Activated CD4-positive, alpha-beta T cell treated with anti-CD3 and anti-CD28 coated beads, Interleukin-2, Interleukin-6, amounts not matched to agents 100 ng/mL and 50 ng/mL, durations not matched to agents 16 hours and 8 hours (primary cell): ENCODE measurements around the gene ASAP2.
A peak's percentile ranks its signal among the peaks of the same experiment; 100 is the strongest.

Source experiments
- DNase-seq: peaks from one replicate; pipeline ENCODE4 v3.0.0-alpha.2; 2020

Gene ASAP2

GRCh38 chr2:9184361-9184760 lies 22.3 kb upstream of the ASAP2 start:
- DNase-seq: no peak

DNA sequence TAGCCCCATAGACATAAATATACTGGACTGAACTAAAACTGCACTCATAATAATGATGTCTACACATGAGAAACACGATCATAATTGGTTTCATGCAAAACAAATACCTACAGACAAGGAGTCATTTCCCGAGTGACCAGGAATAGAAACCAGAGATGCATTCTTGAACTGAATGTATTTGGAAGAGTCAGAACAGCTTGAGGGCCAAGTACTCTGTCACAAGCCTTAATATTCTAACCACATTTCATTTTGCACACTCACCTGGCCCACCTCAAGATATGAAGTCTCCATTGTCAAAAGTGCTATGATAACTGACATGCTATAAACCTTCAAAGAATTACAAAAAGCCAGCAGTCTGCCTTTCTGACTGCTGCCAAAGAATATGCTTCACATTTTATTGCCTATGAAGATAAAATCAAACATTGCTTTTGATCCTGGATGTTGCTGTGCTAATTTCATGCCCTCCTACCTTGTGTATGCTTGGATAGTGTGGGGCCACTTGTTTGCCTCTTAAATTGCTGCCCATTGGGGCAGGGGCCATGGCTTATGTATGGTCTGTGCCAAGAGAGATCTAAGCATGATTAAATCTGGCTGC lies 18.9 kb upstream of the ASAP2 start:
- DNase-seq: no peak

GRCh38 chr2:9188823-9189222 lies 17.8 kb upstream of the ASAP2 start:
- no peak for DNase-seq

- DNase-seq: no peak
These were observed 16.7 kb upstream of the ASAP2 start for GRCh38 chr2:9189901-9190300.

DNA sequence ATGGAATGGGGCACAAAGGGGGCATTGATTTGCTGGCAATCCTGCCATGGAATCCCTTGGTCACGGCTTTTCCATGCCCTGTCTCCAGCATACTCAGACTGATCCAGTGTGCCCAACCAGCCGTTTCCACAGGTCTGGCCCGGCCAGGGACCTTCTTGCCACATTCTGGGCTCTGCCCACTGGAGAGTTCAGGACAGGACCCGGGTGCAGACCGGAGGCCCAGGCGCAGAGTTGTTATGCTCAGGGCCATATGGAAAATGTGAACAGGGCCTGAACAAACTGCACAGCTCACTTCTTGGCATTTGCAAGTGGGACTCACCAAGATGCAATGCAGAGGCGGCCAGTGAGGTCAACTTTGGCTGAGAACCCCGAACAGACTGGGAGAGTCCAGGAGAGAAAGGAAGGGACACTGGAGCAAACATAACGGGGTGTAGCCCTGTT lies 15.6 kb upstream of the ASAP2 start:
- no peak for DNase-seq

GRCh38 chr2:9192712-9193111 lies 13.9 kb upstream of the ASAP2 start:
- no peak for DNase-seq

DNA sequence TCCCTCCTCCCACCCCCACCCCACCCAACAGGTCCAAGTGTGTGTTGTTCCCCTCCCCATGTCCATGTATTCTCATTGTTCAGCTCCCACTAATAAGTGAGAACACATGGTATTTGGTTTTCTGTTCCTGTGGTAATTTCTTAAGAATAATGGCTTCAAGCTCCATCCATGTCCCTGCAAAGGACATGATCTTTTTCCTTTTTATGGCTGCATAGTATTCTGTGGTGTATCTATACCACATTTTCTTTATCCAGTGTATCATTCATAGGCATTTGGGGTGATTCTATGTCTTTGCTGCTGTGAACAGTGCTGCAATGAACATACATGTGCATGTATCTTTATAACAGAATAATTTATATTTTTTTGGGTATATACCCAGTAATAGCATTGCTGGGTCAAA lies 12.3 kb upstream of the ASAP2 start:
- no peak for DNase-seq

DNA sequence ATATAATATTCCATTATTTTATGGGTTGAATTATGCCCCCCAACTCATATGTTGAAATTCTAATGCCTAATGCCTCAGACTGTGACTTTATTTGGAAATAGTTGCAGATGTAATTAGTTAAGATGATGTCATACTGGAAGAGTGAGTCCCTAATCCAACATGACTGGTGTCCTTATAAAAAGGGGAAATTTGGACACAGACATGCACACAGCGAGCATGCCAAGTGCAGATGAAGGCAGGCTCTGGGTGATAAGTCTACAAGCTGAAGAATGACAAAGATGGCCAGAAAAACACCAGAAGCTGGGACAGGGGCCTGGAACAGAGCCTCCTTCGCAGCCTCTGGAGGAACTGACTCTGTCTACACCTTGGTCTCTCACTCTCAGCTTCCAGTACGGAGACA lies 10.0 kb upstream of the ASAP2 start:
- DNase-seq: no peak

GRCh38 chr2:9197916-9198315 lies 8.7 kb upstream of the ASAP2 start:
- DNase-seq: no peak

DNA sequence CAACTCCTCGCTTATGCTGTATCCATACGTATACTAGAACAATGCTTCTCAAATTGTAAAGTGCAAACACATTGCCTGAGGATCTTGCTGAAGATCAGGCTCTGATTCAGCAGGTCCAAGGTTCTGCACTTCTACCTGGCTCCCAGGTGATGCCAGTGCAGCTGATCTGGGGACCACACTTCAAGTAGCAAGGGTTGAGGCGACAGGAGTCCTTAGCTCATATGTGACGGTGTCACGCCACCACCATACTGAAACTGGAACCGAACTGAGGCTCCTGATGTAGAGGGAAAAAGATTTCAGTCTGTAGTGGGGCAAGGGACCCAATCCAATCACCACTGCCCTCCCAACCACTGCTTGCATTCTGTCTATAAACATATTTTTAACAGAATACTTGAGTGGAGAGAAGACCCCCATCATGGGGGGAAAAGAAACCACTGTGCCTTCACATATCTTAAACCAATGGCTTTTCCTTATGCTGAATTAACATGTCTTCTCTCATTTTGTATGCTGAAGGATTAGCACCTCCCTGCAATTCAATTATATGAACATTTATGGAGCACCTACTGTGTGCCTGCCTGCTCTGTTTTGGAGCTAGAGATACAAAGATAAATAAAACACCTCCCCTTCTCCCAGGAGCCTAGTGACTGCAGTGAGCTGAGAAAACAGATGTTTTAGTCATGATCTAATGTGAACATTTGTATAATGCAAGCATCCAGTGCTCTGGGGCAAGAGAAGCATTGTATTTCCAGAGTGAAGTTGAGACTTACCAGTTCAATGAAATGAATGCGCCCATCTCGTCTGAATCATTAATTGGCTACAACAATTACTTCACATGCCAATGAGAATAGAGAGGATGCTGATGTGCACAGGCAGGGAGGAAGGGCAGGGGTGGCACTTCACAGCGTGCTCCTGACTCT lies 6.6 kb upstream of the ASAP2 start:
- no peak for DNase-seq

- no peak for DNase-seq
These were observed 6.0 kb upstream of the ASAP2 start for GRCh38 chr2:9200633-9201015.

DNA sequence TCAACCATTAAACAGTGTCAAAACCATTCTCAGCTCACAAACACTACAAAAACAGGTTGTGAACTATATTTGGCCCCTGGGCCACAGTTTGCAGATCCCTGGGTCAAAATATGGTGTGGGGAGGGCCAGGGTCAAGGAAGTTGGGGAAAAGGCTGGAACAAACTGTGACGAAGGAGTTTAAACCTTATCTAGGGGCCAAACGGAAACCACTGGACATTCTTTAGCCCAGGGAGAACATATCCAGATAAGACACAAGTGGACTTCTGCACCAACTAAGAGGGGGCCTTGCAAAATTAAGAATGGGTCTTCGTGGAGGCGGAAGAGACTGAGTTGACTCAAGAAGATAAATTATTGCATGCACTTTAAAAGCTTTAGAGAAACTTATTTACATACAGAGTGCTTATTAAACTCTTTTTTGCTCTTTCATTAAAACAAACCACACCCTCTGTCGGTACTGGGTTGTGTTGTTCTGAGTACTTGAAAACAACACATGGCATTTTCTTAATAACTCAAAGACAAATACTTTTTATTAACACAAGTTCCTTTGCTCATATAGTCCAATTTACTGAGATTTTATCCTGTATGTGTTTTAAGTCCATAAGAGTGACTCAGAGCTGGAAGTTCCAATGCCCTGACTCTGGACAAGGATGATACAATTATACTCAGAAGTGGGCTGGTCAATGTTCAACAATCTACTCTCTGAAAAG lies 5.3 kb upstream of the ASAP2 start:
- DNase-seq: no peak

DNA sequence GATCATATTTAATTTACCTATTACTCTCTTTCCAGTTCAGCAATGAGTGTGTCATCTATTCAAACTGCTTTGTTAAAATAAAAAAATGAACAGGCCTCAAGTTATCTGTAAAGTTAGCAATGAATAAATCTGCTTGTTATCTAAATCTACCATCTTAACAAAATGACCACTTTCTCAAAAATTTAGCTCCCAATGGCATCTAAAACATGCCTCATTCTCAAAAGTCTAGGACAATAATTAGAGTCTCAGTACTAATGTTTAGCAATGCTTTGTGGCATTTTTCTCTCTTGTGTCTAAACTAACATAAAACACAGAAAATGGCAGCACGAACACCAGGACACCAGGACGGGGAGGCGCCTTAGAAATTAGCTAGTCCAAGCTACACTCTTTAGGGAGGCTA lies 3.6 kb upstream of the ASAP2 start:
- no peak for DNase-seq

GRCh38 chr2:9203876-9204275 lies 2.7 kb upstream of the ASAP2 start:
- DNase-seq: no peak

GRCh38 chr2:9204939-9205338 lies 1.7 kb upstream of the ASAP2 start:
- no peak for DNase-seq

DNA sequence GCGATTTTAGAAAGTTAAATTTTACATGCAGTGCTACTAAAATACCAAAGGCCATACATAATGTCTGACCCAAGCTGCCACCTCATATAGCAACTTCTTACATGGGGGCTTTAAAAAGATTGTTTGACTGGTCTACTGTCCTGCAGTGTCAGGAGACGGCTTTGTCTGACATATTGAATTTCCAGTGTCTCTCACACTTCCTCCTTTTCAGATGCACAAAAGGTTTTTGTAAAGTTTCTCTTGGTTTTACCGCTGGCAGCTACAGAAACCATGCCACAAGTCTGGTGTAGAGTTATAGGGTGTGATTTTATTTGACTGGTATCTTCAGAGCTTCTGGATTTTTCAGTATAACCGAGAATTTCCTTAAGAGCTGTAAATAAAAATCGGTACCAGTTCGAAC lies 1.1 kb upstream of the ASAP2 start:
- DNase-seq: no peak

DNA sequence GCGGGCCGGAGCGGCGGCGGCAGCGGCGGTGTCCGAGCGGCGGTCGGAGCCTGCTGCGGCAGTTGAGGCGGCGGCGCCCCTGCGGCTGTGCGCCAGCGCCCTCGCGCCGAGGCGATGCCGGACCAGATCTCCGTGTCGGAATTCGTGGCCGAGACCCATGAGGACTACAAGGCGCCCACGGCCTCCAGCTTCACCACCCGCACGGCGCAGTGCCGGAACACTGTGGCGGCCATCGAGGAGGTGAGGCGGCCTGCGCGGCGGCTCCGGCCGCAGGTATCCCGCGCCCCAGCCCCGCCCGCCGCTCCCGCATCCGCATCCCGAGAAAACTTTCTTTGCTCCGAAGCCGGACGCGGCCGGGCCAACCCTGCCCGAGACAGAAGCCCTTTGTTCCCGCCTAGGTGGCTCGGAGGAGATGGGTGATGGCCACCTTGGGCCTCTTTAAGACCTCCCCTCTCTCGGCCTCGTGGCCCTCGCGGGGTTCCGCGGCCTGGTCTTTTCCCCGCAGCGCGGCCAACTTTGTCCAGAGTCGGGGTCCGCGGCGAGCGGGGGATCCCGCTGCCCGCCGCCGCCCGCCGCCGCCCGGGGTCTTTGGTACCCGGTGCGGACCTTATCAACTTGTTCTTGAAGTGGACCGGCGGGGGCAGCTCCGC lies 504 bp downstream of the ASAP2 start:
- peak; percentile 12 for DNase-seq

GRCh38 chr2:9207641-9208311 lies 1.2 kb downstream of the ASAP2 start:
- DNase-seq: no peak

- no peak for DNase-seq
These were observed 2.3 kb downstream of the ASAP2 start for GRCh38 chr2:9208875-9209274.

DNA sequence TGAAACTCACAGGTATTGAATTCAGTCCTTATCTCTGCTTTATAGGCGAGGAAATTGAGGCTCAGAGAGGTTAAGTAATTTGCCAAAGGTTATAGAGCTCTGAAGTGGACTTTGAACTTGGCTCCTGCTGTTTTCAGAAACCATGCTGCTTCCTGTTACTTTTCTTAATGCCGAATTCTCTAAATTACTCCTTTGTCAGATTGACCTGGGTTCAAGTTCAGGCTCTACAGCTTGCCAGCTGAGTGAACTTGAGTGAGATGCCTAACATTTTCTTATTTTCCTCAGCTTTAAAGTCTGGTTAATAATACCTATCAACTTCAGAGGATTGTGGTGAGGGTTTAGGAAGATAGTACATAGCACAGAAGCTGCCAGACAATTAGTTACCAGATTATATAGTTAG lies 3.4 kb downstream of the ASAP2 start:
- no peak for DNase-seq

DNA sequence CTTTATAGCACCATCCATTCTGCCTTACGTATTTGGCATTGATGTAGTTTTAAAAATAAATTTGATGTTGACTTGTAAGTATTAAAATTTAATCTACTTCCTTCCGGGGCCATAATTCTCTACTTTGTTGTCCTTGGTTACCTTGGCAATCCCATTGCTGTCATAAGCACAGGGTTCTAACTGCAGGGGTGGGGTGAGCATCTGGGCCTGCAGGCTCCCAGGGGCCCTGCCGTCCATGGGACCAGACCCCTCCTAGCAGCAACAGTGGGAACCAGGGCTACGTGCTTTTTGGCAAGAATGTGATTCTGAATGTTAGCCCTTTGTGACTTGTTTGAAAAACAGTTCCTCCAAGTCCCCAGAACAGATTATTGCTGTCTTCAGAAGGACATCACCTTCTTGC lies 4.9 kb downstream of the ASAP2 start:
- no peak for DNase-seq

GRCh38 chr2:9212010-9212635 lies 5.5 kb downstream of the ASAP2 start:
- DNase-seq: no peak
